ACHN (cell line): ENCODE results near the gene UNC13C.

Experiments used
- DNase-seq: peaks from one replicate; pipeline ENCODE4 v3.0.0-alpha.2; 2015
- in situ Hi-C: cut with HindIII; loops from 2 replicates; pipeline ENCODE4 v1.10.0; 2017; ENCODE audit warnings: low sequenced_read_pairs, low pct_ligation_motif_present, low pct_unique_long_range_greater_than_20kb

Gene UNC13C

GRCh38 chr15:54227569-54227968, 249.3 kb downstream of the UNC13C start:
- DNase-seq: no peak
- in situ Hi-C loops: no loop called here

DNA sequence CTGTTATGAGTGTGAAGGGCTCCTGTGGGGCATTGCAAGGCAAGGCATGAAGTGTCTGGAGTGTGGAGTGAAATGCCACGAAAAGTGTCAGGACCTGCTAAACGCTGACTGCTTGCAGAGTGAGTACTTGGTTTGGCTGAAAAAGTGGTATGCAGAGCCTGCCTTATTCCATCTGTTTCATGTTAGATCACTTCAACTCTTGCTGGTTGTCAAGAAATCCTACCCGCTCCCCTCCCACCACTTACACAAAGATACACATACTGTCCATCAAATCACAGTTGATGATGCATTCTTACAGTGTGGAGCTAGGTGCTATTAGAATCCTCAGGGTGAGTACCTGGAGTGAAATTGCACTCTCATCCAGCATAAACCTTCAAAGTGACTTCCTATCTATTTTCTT, 272.1 kb downstream of the UNC13C start:
- DNase-seq: no peak
- in situ Hi-C loops: no loop called here

GRCh38 chr15:54256190-54256589, 277.9 kb downstream of the UNC13C start:
- DNase-seq: no peak
- in situ Hi-C loops: no loop called here

- in situ Hi-C loops: no loop called here
- peak; percentile 30 for DNase-seq
Observed at GRCh38 chr15:54273928-54274327, 295.7 kb downstream of the UNC13C start.

DNA sequence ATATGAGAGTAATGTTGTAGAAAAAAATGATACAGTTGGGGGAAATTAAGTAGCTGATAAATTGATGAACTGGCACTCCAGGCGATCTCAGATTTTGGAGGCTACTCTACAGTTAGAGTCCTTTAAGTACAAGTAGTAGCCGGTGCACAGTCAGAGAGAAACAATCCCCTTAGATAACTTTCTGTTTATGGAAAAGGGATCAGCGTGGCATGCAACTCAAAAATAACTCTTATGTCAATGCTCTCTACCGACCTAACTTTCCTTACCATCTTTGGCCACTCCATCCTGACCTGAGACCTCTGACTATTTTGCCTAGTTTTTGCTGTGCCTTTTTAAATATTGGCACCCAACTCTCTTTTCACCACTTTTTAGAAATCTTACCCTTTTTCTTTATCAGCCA, 299.6 kb downstream of the UNC13C start:
- in situ Hi-C loops: no loop called here
- DNase-seq: no peak

DNA sequence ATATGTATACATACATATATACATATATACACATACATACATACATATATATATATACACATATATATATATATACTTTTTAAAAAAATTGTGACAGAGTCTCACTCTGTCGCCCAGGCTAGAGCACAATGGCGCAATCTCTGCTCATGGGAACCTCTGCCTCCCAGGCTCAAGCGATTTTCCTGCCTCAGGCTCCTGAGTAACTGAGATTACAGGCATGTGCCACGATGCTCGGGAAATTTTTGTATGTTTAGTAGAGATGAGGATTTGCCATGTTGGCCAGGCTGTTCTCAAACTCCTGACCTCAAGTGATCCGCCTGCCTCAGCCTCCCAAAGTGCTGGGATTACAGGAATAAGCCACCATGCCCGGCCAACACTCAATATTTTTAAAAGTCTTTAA, 302.5 kb downstream of the UNC13C start:
- no peak for DNase-seq
- in situ Hi-C loops: no loop called here

GRCh38 chr15:54282228-54282836, 304.1 kb downstream of the UNC13C start:
- no peak for DNase-seq
- in situ Hi-C loops: no loop called here

DNA sequence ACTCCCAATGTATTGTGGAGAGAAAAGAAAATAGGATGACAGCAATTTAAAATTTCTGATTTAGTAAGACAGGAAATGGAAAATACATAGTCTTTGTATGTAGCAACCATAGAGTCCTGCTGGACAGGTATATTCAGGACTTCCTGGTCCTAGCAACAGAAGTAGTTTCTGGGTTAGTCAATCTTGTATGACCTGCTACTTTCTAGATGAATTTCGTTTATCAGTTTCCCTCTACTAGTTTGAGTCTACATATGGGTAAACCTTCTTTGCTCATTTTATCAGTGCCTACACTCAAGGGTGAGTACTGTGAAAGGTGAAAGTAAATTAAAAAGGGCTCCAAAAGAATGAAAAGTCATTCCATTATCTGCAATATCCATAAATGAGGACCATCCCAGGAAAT, 309.8 kb downstream of the UNC13C start:
- in situ Hi-C loops: no loop called here
- DNase-seq: no peak

- no peak for DNase-seq
- in situ Hi-C loops: no loop called here
Observed at GRCh38 chr15:54289590-54290136, 311.4 kb downstream of the UNC13C start.

- in situ Hi-C loops: no loop called here
- DNase-seq: no peak
Observed at GRCh38 chr15:54298396-54298795, 320.2 kb downstream of the UNC13C start.

GRCh38 chr15:54304321-54304720, 326.1 kb downstream of the UNC13C start:
- in situ Hi-C loops: no loop called here
- no peak for DNase-seq

GRCh38 chr15:54305138-54305537, 326.9 kb downstream of the UNC13C start:
- DNase-seq: no peak
- in situ Hi-C loops: no loop called here

DNA sequence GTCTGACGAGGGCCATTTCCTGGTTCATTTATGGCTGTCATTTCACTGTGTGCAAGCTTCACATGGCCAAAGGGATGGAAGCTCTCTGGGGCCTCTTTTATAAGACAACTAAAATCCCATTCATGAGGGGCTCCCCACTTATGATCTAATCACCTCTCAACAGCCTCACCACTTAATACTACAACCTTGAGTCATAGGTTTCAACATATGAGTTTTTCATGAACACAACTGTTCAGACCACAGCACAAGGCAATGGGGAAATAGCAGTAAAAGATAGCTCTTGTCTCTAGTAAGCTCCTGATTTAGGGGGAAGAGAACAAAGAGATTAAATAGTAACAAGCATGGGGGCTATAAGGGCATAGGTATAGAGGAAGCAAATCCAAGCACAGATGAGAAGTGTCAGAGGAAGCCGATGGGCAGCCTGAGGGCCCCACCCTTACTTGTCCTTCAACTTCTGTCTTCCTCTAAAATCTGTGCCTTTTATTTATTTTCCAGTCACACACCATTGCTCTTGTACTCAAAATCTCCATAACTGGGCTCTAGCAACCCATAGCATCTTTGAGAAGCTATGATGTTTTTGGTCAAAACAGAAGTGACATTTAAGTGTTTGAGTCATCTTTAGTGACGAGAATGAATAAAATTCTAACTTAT, 329.1 kb downstream of the UNC13C start:
- DNase-seq: no peak
- in situ Hi-C loops: no loop called here

- in situ Hi-C loops: no loop called here
- no peak for DNase-seq
Observed at GRCh38 chr15:54307926-54308325, 329.7 kb downstream of the UNC13C start.

DNA sequence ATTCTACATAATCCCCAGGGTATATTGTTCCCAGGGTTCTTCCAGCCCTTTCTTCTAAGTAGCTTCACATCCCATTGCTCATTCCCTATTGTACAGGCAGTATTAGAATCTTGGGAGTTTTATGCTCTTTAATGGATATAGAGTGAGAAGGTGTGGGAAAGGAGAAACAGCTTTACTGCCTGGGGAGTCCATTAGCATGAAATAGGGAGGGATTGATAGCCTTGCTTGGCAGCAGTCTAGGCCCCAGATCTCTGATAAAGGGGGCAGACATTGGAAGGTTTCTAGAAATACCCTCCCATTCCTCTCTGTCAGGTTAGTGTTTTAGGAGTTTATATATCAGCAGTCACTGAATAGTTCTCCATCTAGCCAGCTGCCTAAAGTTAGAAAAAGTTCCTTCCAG, 334.3 kb downstream of the UNC13C start:
- in situ Hi-C loops: no loop called here

GRCh38 chr15:54321426-54321825, 343.2 kb downstream of the UNC13C start:
- in situ Hi-C loops: no loop called here
- no peak for DNase-seq

More for the DNA sequence above, 334.3 kb downstream of the UNC13C start:
- DNase-seq: no peak

GRCh38 chr15:54322341-54322740, 344.1 kb downstream of the UNC13C start:
- in situ Hi-C loops: no loop called here
- DNase-seq: no peak

DNA sequence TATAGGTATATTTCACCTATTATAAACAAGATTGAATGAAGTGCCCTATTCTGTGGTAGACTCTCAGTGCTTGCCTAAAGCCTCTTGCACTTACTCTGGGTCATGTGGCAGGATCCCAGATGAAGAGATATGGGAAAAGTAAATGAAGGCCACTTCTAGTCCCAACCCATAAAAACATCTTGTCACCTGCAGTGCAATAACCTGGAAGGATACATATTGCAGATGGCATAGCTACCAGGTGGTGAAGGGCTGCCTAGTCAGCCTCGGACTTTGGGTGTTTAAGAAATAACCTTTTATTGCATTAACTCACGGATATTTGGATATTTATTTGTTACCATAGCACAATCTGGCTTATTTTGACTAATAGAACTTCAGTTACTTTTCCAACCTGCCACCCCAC, 367.1 kb downstream of the UNC13C start:
- in situ Hi-C loops: no loop called here
- no peak for DNase-seq

DNA sequence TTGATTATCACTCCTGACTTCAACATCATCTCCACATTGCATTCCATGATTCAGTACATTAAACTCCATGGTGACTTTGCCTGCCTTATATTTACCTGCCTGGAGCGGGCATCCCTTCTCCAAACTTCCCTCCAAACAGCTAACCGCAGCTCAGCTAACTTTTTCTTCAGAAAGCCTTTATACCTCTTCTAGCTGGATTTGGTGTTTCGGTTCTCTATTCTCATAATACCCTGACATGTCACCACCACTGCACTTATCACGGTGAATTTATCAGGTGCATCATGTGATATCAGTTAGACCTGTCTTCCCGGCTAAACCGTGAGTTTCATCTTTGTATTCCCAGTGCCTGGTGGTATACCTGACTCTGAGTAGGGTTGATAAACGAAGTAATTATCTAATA, 367.6 kb downstream of the UNC13C start:
- in situ Hi-C loops: no loop called here
- no peak for DNase-seq

DNA sequence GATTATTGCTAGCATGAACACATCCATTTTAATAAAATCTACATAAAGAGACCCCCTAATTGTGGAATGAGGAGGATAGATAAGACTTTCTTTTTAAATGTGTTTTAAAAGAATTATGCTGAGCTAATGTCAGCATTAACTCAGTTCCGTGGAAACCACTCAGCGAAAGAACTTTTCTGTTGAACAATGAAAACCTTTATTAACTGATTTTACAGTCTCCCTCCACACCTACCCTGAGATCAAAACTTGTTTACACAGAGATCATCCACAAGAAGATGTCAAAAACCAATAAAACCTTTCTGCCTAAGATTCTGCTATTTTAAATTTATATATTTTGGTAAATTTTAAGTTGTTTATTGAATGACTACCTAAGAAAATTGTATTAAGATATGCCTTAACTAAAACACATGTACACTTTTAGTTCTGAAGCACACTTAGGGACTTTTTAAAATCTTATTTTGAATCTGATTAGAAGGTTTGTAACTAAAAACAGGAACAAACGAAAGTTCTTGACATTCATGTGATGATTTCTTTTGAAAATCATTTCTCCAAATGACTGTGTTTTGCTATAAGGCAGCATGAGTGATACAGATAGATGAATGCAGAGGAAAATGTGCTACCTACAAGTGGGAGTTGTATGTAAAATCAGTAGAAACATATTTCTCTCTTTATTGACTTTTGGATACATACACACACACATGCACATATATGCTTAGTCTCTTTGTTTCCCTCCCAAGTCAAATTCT, 369.0 kb downstream of the UNC13C start:
- in situ Hi-C loops: no loop called here
- DNase-seq: no peak
